Hematopoietic multipotent progenitor cell (in vitro differentiated cells): ENCODE results near the gene SMU1. TPM values are rescaled to one million over a fixed set of nuclear protein-coding genes. Genes with fewer than 3 reads are reported as not detected.

Experiments
- DNase-seq, 3 donors: peaks; one replicate each; pipeline ENCODE4 v3.0.0-alpha.2; 2011 to 2015; ENCODE audit warnings: low read depth in 2 of 3, low spot score in 2 of 3
- total RNA-seq: library from RNA; depleted of rRNA; stranded (reverse); fragments of >200 nt; gene quantifications from one replicate; pipeline ENCODE4 v1.2.3, GENCODE V29; 2012

SMU1 gene
- total RNA-seq, 1 donor: 18.6 TPM

GRCh38 chr9:33049680-33050361, 26.7 kb downstream of the SMU1 start:
- DNase-seq: no peak

- DNase-seq: no peak
These were observed 28.4 kb downstream of the SMU1 start for GRCh38 chr9:33048054-33048465.

GRCh38 chr9:33046061-33046460, 30.4 kb downstream of the SMU1 start:
- no peak for DNase-seq

- DNase-seq: no peak
These were observed 31.7 kb downstream of the SMU1 start for GRCh38 chr9:33044677-33045282.

- DNase-seq: peak; percentile 50 to 95 (median 90)
These were observed 32.3 kb downstream of the SMU1 start for GRCh38 chr9:33044162-33044673.

- DNase-seq: no peak
These were observed 32.8 kb downstream of the SMU1 start for GRCh38 chr9:33043671-33044070.

- no peak for DNase-seq
These were observed 34.0 kb downstream of the SMU1 start for GRCh38 chr9:33042473-33042872.

- no peak for DNase-seq
These were observed 34.9 kb downstream of the SMU1 start for GRCh38 chr9:33041432-33042188.

- DNase-seq: no peak
These were observed 35.6 kb downstream of the SMU1 start for GRCh38 chr9:33040792-33041431.

GRCh38 chr9:33032865-33033264, 43.6 kb downstream of the SMU1 start:
- DNase-seq: no peak

- DNase-seq: no peak
These were observed 44.2 kb downstream of the SMU1 start for GRCh38 chr9:33032292-33032691.

- no peak for DNase-seq
These were observed 46.2 kb downstream of the SMU1 start for GRCh38 chr9:33030285-33030684.

GRCh38 chr9:33029231-33029786, 47.2 kb downstream of the SMU1 start:
- no peak for DNase-seq

GRCh38 chr9:33025572-33026342, 50.7 kb downstream of the SMU1 start:
- peak; percentile 68 to 89 (median 89) for DNase-seq

GRCh38 chr9:33024966-33025571, 51.4 kb downstream of the SMU1 start, which contains the start of gene DNAJA1:
TSS of gene DNAJA1 (plus strand) at chr9:33025273. CDS start at chr9:33026485, 1,212 bp downstream.
- peak; percentile 93 to 97 (median 95) for DNase-seq

- DNase-seq: peak in 2 of 3 donors; percentile 21 to 25
These were observed 52.1 kb downstream of the SMU1 start for GRCh38 chr9:33024126-33024965.

- no peak for DNase-seq
These were observed 52.8 kb downstream of the SMU1 start for GRCh38 chr9:33023661-33024060.

- no peak for DNase-seq
These were observed 53.7 kb downstream of the SMU1 start for GRCh38 chr9:33022755-33023154.

- no peak for DNase-seq
These were observed 54.2 kb downstream of the SMU1 start for GRCh38 chr9:33022303-33022702.
